ENCODE data around the gene OGA.

DNA sequence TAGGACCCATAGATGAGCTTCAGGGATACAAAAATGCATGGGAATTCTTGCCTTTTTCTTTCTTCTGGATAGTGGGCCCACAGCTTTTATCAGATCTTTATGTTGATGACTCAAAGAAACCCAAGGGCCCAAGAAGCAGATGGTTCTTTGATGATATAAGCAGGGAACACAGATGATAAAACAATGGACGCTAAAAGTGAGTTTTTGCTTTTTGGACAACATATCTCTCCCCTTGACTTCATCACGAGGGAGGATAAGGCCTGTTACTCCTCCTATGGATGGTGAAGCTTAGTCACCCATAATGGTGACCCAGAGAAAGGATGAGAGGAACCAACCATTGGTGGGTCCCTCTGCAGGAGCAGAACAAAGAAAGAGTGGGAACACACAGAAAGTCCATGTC lies 6.5 kb upstream of the OGA start:
- TF ChIP-seq EZH2phosphoT487 (conservative IDR thresholded peaks at IDR 0.05; ENCODE audit: low read length) (no peak), CTCF (IDR thresholded peaks at IDR 0.05; ENCODE audit: insufficient read depth, low read length, poor library complexity, severe bottlenecking) (no peak)
